Activated naive CD4-positive, alpha-beta T cell treated with anti-CD3 and anti-CD28 coated beads, Interleukin-2, amount 50 U/mL, for 16 hours (primary cell): ENCODE measurements around the gene PATE3.

ENCODE experiments used
- DNase-seq: peaks from one replicate; pipeline ENCODE4 v3.0.0-alpha.2; 2020

The PATE3 gene, protein sequence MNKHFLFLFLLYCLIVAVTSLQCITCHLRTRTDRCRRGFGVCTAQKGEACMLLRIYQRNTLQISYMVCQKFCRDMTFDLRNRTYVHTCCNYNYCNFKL

GRCh38 chr11:125787827-125788226 is at the start of gene PATE3:
Gene PATE3 (plus strand): TSS chr11:125788127. CDS start chr11:125788152, 25 bp downstream.
- DNase-seq = no peak

GRCh38 chr11:125740617-125741016 is 47.3 kb upstream of the PATE3 start:
- no peak for DNase-seq

GRCh38 chr11:125743681-125744080 is 44.2 kb upstream of the PATE3 start:
- no peak for DNase-seq

- DNase-seq = no peak
Measured at GRCh38 chr11:125745979-125746378, 41.9 kb upstream of the PATE3 start, which contains the start of gene PATE1. Gene PATE1 (plus strand): TSS chr11:125746279. CDS start chr11:125746305, 26 bp downstream.

DNA sequence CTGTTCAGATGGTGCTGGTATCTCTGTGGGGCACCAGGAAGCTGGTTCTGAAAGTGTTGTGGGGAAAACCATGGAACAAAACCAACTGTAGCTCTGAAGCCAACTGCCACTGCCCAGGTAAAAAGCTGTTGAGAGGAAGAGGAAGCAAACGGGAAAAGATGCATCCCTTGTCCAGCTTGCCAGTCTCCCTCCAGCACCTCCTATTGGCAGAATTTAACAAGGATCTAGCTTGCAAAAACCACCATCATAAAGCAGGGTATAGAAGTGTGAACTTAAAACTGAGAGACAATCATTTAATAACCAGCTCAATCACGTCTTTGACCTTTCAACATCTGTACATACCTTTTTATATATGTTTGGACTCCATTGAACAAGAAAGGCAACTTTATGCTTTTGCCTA is 37.3 kb upstream of the PATE3 start:
- DNase-seq = no peak

- no peak for DNase-seq
Measured at GRCh38 chr11:125756050-125756449, 31.9 kb upstream of the PATE3 start.

DNA sequence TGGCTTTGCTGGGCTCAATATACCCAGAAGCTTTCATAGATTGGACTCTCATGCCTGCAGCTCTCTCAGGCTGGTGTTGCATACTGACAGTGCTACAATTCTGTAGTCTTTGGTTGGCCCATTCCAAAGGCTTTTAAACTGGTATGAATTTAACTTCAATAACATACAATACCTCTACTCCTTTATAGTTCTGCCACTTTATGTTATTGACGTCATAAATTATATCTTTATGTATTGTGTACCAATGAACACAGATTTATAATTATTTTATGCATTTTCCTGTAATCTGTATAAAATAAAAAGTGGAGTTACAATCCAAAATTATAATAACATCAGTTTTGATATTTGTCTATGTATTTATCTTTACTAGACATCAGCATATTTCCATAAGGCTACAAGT is 25.5 kb upstream of the PATE3 start:
- no peak for DNase-seq

- DNase-seq = no peak
Measured at GRCh38 chr11:125763483-125763882, 24.4 kb upstream of the PATE3 start.

GRCh38 chr11:125766251-125766650 is 21.7 kb upstream of the PATE3 start:
- DNase-seq = no peak

DNA sequence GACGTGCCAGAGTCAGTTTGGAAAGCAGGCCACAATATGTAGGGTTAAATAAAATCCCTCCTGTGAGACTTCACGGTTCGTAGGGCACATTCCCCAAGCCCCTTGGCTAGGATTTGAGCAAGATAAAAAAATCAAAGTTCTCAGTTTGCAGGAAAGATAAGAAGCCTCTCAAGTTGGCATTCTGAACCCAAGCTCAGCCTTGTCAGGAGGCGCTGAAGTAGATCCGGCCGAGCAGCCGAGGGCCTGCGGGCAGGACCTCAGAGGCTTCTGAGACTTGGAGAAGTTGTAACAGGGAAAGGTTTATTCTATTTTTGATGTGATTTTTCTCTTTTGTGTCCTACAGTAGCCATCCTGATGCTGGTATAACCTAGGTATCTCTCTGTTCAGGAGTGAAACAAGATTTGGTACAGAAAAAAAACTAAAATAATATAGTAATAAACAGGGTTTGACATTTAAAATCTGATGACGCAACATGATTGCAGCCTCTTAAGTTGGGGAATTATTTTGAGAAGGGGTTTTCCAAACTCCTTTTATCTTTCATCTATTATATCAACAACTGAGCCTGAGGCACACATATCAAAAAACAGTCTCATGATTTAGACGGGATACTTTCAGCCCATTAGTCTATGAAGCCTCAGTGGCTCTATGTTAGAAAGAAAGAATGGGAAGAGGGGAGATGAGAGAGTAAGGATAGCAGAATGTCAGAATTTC is 19.4 kb upstream of the PATE3 start:
- no peak for DNase-seq

DNA sequence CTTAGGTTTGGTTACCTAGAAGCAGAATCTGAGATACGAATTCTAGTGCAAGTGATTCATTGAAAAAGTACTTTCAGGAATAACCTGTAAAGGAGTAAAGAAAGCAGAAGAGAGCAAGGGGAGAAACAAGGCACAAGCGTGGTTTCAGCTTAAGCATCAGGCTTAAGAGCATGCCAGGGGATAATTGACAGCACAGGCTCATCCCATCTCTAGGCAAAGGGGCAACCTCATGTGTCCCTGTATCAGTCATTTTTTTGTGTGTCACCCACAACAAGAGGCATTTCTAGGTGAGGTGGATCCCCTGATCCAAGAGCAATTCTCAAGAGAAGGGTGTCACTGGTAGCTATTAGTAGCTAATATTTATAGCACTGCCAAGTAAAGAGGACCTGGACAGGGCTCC is 17.3 kb upstream of the PATE3 start:
- no peak for DNase-seq

DNA sequence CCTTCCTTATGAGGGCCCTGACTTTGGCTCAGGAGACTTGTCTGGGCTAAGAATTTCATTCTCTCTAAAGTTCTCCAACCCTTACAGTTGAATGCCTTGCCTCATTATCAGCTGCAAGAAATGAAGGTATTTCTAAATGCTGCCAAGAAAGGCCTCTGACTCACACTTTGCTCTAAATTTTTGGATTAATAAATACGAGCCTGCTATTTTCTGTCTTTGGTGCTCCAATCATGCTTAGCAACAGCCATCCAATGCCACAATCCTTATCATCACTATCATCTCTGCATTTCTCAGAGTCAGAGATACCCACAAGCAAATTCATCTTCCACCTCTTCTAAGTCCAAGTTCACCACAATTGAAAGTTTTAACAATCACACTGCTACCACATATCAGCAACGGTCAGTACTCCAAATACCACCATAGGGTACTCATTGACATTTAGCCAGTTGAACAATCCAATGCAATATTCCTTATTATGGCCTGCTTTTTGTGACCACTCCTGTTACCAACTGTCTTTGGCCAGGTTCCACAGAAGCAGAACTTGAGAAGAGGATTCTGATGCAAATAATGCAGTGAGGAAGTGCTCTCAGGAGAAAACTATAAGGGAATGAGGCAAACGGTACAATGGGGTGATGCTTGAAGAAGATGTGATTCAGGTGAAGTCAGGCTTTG is 15.0 kb upstream of the PATE3 start:
- DNase-seq = no peak

- DNase-seq = no peak
Measured at GRCh38 chr11:125773516-125773915, 14.4 kb upstream of the PATE3 start.

- no peak for DNase-seq
Measured at GRCh38 chr11:125777309-125777708, 10.6 kb upstream of the PATE3 start.

DNA sequence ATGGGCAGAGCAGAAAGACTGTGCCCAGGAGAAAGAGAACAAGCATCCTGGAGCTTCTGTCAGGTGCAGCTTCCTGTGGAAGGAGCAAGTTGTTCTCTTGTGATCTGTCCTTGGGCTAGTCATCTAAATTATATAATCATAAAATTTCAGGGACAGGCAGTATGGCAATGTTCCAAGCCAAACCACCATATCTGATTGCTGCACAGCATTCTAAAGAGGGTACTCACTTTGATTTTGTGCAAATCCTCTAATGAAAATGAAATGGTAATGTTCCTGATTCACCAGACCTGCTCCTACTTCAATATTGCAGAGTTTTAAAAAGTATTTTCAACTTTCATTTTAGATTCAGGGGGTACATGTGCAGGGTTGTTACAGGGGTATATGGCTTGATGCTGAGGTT is 9.2 kb upstream of the PATE3 start, which contains the start of gene PATE2:
PATE2 (minus strand) TSS at position 101 of the 400 bp plus-strand sequence; CDS start at position 46, 55 bp downstream.
- no peak for DNase-seq

DNA sequence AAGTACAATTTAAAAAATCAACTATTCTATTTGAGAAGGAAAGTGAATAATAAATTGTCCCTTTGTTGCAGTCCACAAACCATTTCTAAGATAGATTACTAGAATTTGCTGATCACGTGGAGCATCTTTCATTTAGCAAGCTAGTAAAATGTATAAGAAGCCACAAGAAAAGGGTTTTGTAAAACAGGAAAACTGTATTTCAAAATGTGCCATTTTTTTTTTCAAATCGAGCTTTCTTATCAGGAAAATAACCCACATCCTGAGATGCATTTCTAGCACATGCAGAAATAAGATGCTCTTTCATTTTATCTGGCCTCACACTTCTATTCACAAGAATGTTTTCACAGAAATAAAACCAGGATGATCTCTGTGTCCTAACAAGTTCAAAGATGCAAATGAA is 3.2 kb upstream of the PATE3 start:
- DNase-seq = no peak

GRCh38 chr11:125790825-125791224 is 2.9 kb downstream of the PATE3 start:
- no peak for DNase-seq

DNA sequence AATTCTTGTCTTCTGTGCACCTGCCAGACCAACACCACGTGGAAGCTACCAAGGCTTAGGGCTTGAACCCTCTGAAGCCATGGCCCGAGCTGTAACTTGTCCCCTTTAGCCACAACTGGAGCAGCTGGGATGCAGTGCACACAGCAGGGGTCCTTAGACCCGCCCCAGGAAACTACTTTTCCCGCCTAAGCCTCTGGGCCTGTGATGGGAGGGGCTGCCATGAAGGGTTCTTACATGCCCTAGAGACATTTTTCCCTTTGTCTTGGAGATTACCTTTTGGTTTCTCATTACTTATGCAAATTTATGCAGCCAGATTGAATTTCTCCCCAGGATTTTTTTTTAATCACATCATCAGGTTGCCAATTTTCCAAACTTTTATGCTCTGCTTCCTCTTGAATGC is 9.7 kb downstream of the PATE3 start:
- DNase-seq = no peak

DNA sequence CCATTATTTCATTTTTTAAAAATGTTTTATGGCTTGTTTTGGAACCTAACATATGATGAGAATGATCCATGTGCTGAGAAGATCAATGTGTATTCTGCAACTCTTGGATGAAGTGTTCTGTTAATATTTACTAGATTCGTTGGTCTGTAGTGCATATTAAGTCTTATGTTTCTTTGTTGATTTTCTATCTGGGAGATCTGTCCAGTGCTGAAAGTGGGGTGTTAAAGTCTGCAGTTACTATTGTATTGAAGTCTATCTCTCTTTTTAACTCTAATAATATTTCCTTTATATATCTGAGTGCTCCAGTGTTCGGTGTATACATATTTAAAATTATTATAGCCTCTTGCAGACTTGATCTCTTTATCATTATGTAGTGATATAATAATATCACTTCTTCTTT is 11.9 kb downstream of the PATE3 start:
- DNase-seq = no peak

DNA sequence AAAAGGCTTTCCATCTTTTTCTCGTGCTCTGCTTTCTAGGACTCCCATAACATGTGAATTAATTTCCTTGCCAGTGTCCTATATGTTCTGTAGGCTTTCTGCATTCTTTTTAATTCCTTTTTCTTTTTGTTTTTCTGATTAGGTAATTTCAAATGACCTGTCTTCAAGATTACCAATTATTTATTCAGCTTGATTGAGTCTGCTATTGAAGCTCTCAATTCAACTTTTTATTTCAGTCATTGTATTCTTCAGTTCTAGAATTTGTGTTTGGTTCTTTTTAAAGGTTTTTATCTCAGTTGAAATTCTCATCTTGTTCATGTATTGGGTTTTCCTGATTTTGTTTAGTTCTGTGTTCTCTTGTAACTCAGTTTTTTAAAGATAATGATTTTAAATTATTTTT is 14.5 kb downstream of the PATE3 start:
- no peak for DNase-seq

GRCh38 chr11:125807909-125808308 is 20.0 kb downstream of the PATE3 start:
- no peak for DNase-seq

GRCh38 chr11:125833016-125833415 is 45.1 kb downstream of the PATE3 start, which contains the start of gene PATE4:
Gene PATE4 (plus strand): TSS chr11:125833316. CDS start chr11:125833360, 44 bp downstream.
- DNase-seq = no peak

DNA sequence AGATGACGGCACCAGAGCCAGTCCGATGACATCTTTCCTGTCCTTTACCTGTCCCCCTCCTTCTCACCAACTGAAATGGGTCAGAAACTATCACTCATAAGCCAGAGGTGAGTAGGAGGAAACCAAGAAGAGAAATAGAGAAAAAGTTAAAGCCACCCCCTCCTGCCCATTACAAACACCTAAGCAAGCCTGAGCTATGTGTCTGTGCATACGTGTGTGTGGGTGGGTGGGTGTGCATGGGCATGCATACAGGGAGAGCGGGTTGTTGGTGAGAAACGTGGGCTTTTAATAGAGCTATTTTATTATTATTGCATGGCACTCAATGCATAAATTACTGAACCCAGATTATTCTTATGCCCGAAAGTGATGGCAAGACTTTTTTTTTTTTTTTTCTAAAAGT is 47.8 kb downstream of the PATE3 start:
- no peak for DNase-seq
